HCT116 (cell line): ENCODE measurements around the gene DPP6.

ENCODE experiments used
- POLR2A ChIP-seq: IDR thresholded peaks from 2 replicates; pipeline ENCODE4 v1.7.0; 2011; ENCODE audit warnings: borderline replicate concordance; ENCODE audit not compliant: insufficient read depth, insufficient read length; ENCODE audit errors: extremely low read depth
- POLR2AphosphoS5 ChIP-seq: IDR thresholded peaks from 2 replicates; pipeline ENCODE4 v1.6.1; 2011; ENCODE audit warnings: mild to moderate bottlenecking, low read depth, low read length, moderate library complexity

DNA sequence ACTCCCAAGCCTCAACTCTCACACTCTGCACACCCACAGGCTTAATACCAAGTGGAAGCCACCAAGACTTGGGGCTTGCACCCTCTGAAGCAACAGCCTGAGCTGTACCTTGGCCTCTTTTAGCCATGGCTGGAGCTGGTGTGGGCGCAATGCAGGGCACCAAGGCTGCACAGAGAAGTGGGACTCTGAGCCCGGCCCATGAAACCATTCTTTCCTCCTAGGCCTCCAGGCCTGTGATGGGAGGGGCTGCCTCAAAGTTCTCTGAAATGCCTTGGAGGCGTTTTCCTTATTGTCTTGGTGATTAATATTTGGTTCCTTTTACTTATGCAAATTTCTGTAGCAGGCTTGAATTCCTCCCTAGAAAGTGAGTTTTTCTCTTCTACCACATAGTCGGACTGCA lies 674.2 kb downstream of the DPP6 start:
- TF ChIP-seq POLR2A, result no peak
- no peak for TF ChIP-seq POLR2AphosphoS5
